Memory B cell (primary cell): ENCODE data around the gene SCN5A.
"Not testable (repeated sequence)": the region's sequence is repeated elsewhere in the genome, so short reads cannot be mapped to it uniquely, and the experiment has no call there.

Source experiments
- ATAC-seq: fragments of 150-1000 bp; cut with Tn5 transposase; 2 replicates; pipeline ENCODE4 v1.10.0; 2021; ENCODE audit warnings: low read depth, mild to moderate bottlenecking, moderate library complexity
- DNase-seq, 2 donors: peaks; one replicate each; pipeline ENCODE4 v3.0.0; 2022; ENCODE audit warnings: low spot score in 2 of 2
- H3K27ac Mint-ChIP-seq: one replicate; pipeline ENCODE4 v1.8.0; 2022; ENCODE audit warnings: mild to moderate bottlenecking, moderate library complexity, mixed read lengths
- H3K27me3 Mint-ChIP-seq: one replicate; pipeline ENCODE4 v1.8.0; 2022; ENCODE audit warnings: mixed read lengths
- H3K36me3 Mint-ChIP-seq: one replicate; pipeline ENCODE4 v1.8.0; 2022; ENCODE audit warnings: mild to moderate bottlenecking, mixed read lengths
- H3K4me1 Mint-ChIP-seq: one replicate; pipeline ENCODE4 v1.8.0; 2022; ENCODE audit warnings: mixed read lengths
- H3K4me3 Mint-ChIP-seq: one replicate; pipeline ENCODE4 v1.8.0; 2022; ENCODE audit warnings: mild to moderate bottlenecking, moderate library complexity, mixed read lengths
- H3K9me3 Mint-ChIP-seq: one replicate; pipeline ENCODE4 v1.8.0; 2022; ENCODE audit warnings: mixed read lengths

The SCN5A gene

DNA sequence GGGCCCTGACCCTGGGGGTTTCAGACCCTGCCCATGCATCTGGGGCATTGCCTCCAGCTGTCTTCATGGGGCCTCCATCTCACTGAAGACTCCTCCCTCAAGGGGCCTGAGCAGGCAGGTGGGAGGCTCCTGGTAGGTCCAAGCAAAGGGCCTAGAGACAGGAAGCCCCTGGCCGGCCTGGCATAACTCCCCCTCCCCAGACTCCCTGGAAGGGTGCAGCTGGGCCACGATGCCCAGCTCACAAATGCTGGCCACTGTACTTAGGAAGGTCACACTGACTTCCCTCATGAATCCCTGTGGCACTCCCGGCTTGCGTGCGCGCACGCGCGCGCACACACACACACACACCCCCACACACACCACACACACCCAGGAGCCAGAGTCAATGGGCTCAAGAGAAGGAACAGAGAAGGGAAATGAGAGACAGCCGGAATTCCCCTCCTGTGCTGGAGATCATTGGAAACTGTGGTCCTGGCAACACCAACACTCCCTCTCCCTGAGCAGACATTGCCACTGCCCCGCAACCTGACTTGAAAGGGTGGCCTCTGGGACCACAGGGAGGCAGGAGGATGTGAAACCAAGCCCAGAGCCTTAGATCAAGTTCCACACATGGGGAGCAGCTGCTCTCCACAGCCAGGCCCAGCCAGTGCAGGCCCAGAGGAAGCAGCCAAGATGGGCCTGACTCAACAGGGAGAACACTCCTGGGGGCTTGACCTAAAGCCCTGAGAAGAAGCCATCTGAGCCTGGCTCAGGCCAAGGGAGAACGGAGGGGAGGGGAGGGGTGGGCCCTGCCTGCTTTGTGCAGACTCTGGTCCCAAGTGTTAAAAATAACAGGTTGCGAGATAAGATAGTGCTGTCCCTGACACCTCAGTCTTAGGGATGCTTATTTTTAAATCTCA lies 69.7 kb downstream of the SCN5A start:
- Mint-ChIP-seq H3K36me3 (no peaks in the 10 kb centered on the region), H3K27ac (no peak overlapping the region), H3K27me3 (peaks cover 3% of the 10 kb centered on the region), H3K4me3 (no peak overlapping the region), H3K4me1 (peaks cover 2% of the 10 kb centered on the region), H3K9me3 (no peaks in the 10 kb centered on the region)
- DNase-seq (no peak), ATAC-seq (no peak)

DNA sequence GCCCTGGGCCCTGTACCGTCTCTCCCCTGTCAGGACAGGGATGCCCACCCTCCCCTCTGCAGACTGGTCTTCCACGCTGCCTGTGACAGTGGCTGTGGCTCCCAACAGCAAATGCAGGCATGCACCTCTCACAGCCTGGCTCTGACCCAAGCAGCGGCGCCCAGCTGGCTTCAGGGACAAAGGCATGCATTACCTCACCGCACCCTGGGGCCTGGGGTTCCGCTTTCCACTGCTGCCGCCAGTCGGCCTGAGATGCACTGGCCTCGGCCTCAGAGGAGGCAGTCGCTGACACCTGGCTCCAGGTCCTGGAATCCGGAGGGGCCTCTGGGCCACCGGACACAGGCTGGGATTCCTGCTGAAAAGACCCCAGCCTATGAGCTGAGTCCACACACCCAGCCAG lies 70.3 kb downstream of the SCN5A start:
- Mint-ChIP-seq H3K9me3 (no peaks in the 10 kb centered on the region), H3K36me3 (no peaks in the 10 kb centered on the region), H3K4me1 (peaks cover 2% of the 10 kb centered on the region), H3K27ac (no peak overlapping the region), H3K27me3 (peaks cover 3% of the 10 kb centered on the region), H3K4me3 (no peak overlapping the region)
- ATAC-seq (no peak), DNase-seq (no peak)

DNA sequence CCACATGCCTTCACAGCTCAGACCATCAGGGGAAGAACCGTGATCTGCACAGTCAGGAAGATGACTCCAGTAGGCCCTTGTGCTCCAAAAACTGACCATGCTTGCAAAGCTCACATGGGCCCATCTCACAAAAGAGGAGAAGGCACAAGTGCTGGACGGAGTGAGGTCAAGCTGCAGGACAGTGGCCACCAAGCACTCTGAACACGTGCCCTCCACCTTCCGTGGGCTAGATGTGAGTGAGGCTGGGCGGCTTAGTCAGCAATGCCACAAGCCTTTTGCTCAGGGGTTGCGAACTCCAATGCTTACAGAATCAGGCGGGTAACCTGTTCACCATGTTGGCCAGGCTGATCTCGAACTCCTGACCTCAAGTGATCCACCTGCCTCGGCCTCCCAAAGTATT lies 70.9 kb downstream of the SCN5A start:
- peaks cover 2% of the 10 kb centered on the region for H3K4me1 Mint-ChIP-seq
- ATAC-seq: no peak

DNA sequence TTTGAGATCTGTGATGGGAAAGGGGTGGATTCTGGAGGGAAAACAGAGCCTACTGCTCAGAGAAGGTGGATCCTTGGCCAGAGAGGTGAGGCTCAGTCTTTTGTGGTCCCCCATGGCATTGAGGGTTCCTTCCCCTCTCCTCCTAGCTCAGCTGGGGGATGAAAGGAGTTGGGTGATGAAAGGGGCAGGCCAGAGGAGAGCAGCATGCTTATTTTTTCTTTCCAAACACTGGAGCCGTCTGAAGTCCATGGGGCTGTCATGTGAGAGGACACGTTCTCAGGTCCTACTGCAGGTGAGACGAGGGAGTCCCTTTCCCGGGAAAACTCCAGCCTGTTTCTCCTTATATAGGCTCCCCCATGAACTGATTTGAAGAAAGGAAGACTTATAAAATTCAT lies 71.4 kb downstream of the SCN5A start:
- DNase-seq (no peak), ATAC-seq (no peak)
- H3K27me3 Mint-ChIP-seq: peaks cover 3% of the 10 kb centered on the region
- H3K27ac Mint-ChIP-seq: no peak overlapping the region
- H3K4me1 Mint-ChIP-seq: peaks cover 2% of the 10 kb centered on the region
- H3K9me3 Mint-ChIP-seq: peaks cover 2% of the 10 kb centered on the region
- peaks cover 3% of the 10 kb centered on the region for H3K36me3 Mint-ChIP-seq
- H3K4me3 Mint-ChIP-seq: no peak overlapping the region

More for the DNA sequence above, 70.9 kb downstream of the SCN5A start:
- DNase-seq: no peak
- H3K36me3 Mint-ChIP-seq: peaks cover under 1% of the 10 kb centered on the region
- H3K27ac Mint-ChIP-seq: no peak overlapping the region
- no peak overlapping the region for H3K4me3 Mint-ChIP-seq
- peaks cover 3% of the 10 kb centered on the region for H3K27me3 Mint-ChIP-seq
- H3K9me3 Mint-ChIP-seq: no peaks in the 10 kb centered on the region

DNA sequence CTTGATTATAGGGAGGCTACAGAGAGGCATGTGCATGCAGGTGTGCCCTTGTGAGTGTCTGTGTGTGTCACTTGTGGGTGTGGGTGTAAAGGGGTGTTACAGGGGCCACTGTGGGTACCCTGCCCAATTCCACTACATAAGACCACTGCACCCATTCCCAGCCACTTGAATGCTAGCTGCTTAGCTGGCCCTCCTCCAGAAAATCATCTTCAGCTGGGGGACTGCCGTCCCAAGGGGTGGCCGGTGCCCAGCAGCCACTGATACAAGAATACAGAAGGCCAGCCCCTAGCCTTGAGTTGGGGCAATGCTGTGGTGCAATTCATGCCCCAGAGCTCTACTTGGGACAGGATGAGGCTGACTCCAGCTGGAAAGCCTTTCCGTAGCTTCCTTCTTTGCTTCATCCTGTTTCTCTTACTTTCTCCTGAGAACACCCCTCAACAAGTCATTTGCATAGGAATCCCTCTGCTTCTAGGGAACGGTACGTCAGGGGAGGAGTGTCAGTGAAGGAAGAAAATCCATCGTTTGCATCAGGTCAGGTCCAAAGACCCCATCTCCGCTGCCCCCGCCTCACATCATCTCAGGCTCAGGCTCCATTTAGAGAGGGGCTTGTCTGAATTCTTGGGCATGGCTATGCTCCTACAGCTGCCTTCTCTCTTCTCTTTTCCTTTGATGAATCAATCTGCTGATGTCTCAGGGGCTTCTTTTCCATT lies 72.0 kb downstream of the SCN5A start:
- peaks cover 2% of the 10 kb centered on the region for H3K4me1 Mint-ChIP-seq
- ATAC-seq (no peak), DNase-seq (no peak)
- peaks cover 3% of the 10 kb centered on the region for H3K27me3 Mint-ChIP-seq
- H3K9me3 Mint-ChIP-seq: peaks cover 2% of the 10 kb centered on the region
- no peak overlapping the region for H3K27ac Mint-ChIP-seq
- H3K36me3 Mint-ChIP-seq: peaks cover 3% of the 10 kb centered on the region
- H3K4me3 Mint-ChIP-seq: no peak overlapping the region

DNA sequence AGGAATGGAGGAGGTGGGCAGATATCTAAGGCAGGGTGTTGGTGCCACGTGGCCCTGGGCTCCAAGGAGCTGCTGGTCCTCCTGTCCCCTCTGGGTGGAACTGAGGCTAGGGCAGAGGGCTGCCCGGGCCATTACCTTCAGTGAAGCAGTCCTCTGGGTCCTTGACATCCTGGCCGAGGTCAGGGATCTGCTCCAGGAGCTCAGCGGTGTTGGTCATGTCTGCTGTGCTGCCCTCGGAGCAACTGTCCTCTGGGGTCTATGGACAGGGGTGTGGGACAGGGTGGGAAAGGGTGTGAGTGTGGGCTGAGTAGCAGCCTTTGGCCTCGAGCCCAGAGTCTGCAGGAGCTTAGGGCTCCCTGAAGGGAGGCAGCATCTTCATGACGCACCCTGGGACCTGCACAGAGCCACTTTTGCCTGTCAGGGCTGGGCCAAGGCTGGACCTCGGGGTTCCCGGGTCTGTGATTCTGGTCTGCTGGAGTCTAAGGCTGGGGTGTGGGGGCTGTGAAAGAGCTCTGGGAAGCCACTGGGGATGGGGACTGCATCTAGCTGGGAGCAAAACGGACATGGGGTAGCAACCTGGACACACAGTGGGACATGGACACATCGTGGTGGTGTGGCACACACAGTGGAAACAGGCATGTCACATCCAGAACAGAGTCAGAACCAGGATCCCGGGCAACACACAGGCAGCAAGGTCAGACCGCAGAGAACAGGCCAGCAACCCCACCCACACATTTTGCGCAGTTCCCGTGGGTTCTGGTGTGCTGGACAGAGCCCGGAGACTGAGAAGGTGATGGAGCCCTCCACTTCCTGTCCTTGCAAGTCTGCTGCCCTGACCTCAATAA lies 72.7 kb downstream of the SCN5A start:
- H3K27me3 Mint-ChIP-seq: peaks cover 3% of the 10 kb centered on the region
- no peak for DNase-seq

DNA sequence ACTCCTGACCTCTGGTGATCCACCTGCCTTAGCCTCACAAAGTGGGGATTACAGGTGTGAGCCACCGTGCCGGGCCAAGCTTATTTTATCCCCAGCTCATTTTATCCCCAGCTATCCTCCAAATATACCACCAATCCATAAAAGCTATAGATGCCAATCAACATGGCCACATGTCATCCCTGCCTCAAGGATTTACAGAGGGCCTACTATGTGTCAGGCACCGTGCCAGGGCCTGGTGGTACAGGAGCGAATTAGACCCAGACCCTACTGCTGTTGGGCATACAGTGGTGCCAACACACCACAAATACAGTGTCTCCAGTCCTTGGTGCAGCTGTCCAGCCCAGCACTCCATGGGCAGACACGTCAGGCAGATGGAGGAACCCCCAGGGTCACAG lies 73.4 kb downstream of the SCN5A start:
- peaks cover 3% of the 10 kb centered on the region for H3K36me3 Mint-ChIP-seq

More for the DNA sequence above, 72.7 kb downstream of the SCN5A start:
- no peak overlapping the region for H3K4me3 Mint-ChIP-seq
- ATAC-seq: no peak
- H3K4me1 Mint-ChIP-seq: peaks cover 2% of the 10 kb centered on the region
- H3K36me3 Mint-ChIP-seq: peaks cover 3% of the 10 kb centered on the region
- no peak overlapping the region for H3K27ac Mint-ChIP-seq
- peaks cover 2% of the 10 kb centered on the region for H3K9me3 Mint-ChIP-seq

DNA sequence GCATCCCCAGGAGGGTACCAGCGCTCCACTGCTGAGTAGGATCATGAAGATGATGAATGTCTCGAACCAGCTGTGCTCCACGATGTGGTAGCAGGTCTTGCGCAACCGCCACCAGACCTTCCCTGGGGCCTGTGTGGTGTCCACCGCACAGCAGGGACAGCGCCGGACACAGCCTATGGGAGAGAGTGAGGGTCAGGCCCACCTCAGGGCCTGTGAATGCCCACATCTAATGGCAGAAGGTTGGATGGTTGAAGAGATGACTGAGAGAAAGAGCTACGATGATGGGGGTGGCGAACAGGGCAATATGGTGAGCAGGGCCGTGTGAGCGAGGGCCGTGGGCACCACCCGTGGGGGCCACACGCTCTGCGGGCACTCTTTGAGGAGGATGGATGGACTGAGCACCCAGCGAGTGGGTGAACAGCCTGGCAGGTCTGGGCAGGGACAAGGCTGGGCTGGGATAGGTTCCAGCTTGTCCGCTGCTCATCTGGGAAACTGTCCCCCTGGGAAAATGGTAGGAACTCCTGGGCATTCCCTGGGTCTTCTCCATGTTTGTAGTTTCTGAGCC lies 74.1 kb downstream of the SCN5A start:
- ATAC-seq (no peak), DNase-seq (no peak)
- peaks cover 2% of the 10 kb centered on the region for H3K4me1 Mint-ChIP-seq
- peaks cover 3% of the 10 kb centered on the region for H3K27me3 Mint-ChIP-seq
- H3K36me3 Mint-ChIP-seq: peaks cover 3% of the 10 kb centered on the region
- peaks cover 4% of the 10 kb centered on the region for H3K9me3 Mint-ChIP-seq
- H3K27ac Mint-ChIP-seq: no peak overlapping the region
- H3K4me3 Mint-ChIP-seq: no peak overlapping the region

More for the DNA sequence above, 73.4 kb downstream of the SCN5A start:
- peaks cover 2% of the 10 kb centered on the region for H3K9me3 Mint-ChIP-seq
- ATAC-seq (no peak), DNase-seq (no peak)
- no peak overlapping the region for H3K27ac Mint-ChIP-seq
- H3K4me1 Mint-ChIP-seq: peaks cover 2% of the 10 kb centered on the region
- H3K4me3 Mint-ChIP-seq: no peak overlapping the region
- peaks cover 3% of the 10 kb centered on the region for H3K27me3 Mint-ChIP-seq

DNA sequence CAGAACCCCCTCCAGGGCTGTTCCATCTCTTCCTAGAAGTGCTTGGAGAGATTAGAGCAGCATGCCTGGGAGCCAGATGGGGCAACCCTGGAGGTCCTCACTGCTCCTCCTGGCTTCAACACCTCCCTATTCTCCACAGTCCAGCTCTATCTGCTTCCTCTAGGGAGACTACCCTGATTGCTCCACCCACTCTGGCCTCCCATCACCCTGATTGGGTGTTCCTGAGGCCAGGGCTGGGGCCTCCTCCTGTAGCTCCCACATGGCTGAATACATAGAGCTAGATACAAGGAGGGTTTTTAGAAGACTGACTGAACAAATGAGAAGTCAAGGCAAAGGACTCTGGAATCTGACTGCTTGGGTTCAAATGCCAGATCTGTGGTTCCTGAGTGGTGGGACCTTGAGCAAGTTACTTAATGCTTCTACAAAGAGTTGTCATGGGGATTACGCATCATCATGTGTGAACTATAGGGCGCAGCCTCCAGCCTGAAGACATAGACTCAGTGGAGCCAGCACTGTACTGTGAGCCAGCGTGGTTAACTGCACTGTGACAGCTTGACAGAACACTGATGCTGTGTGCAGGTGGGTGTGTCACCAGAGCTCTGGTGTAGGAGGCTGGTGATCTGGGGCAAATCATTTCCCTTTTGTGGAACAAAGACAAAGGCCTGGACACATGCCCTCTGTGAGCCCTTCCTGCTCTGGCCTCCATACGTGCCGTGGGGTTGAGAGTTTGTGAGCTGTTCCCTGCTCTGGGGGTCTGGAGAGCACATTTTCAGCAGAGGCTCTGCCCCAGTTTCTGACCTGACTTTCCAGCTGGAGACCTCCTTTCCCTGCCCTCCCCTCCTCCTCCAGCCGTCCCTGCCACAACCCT lies 74.8 kb downstream of the SCN5A start:
- peaks cover under 1% of the 10 kb centered on the region for H3K4me1 Mint-ChIP-seq
- ATAC-seq: no peak
- H3K9me3 Mint-ChIP-seq: peaks cover 4% of the 10 kb centered on the region
- H3K27ac Mint-ChIP-seq: no peak overlapping the region
- H3K4me3 Mint-ChIP-seq: no peak overlapping the region
- peaks cover 3% of the 10 kb centered on the region for H3K36me3 Mint-ChIP-seq
- H3K27me3 Mint-ChIP-seq: peaks cover 3% of the 10 kb centered on the region
- no peak for DNase-seq

DNA sequence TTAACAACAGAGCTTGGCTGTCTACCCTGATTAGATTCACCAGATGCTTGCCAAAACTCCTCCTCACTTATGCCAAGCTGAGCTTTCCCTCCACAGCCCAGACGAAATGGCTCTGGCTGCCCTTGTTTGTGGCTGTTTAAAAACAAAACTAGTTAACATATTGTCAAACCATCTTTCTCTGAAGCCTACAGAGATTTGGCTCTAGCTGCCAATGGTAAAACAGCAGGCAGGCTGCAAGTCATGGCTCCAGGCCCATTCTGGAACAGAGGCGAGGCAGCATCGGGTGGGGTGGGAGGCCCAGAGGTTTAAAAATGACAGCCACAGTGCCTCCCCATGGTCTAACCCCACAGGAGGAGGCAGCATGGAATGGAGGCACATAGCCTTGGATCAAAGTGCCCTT lies 75.9 kb downstream of the SCN5A start:
- no peak overlapping the region for H3K27ac Mint-ChIP-seq
- no peak overlapping the region for H3K4me3 Mint-ChIP-seq
- ATAC-seq (no peak), DNase-seq (no peak)
- peaks cover 3% of the 10 kb centered on the region for H3K36me3 Mint-ChIP-seq
- H3K4me1 Mint-ChIP-seq: no peaks in the 10 kb centered on the region
- peaks cover 4% of the 10 kb centered on the region for H3K9me3 Mint-ChIP-seq
- peaks cover 3% of the 10 kb centered on the region for H3K27me3 Mint-ChIP-seq

DNA sequence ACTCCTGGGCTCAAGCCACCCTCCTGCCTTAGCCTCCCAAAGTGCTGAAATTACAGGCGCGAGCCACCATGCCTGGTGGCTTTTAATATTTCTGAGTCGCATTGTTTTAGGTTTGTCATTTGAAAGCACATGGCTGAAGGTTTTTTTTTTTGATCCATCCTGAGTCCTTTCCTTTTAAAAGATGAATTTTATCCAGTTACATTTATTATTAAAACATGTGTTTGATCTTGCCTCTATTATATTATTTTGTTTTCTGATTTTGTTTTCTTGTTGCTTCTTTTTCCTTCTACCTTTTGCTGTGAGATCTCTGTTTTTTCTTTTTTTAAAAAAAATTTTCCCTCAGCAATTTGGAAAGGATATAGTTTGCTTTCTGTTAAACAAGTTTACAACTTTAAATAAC lies 76.4 kb downstream of the SCN5A start:
- Mint-ChIP-seq H3K4me3 (no peak overlapping the region), H3K9me3 (peaks cover 4% of the 10 kb centered on the region), H3K4me1 (no peaks in the 10 kb centered on the region), H3K36me3 (peaks cover 3% of the 10 kb centered on the region), H3K27me3 (peaks cover 3% of the 10 kb centered on the region), H3K27ac (no peak overlapping the region)
- DNase-seq (no peak), ATAC-seq (no peak)

DNA sequence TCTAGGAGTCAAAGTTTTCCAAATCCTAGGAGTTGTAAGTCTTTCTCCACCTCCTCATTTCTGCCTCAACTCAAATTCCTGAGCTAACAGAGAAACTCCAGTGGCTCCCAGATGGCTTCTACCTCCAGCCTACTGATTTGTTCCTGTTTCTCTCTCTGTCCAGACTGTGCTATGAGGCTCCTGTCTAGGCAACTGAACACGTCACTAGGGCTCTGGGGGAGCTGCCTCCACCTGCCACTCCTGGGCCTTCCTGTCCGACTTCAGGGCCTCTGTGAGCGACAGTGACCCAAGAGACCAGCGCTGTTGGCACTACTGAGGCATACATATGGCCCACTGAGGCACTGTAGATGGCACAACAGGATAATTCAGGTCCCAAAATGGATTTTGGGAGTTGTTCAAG lies 82.0 kb downstream of the SCN5A start:
- peaks cover 3% of the 10 kb centered on the region for H3K27me3 Mint-ChIP-seq
- no peak for ATAC-seq

DNA sequence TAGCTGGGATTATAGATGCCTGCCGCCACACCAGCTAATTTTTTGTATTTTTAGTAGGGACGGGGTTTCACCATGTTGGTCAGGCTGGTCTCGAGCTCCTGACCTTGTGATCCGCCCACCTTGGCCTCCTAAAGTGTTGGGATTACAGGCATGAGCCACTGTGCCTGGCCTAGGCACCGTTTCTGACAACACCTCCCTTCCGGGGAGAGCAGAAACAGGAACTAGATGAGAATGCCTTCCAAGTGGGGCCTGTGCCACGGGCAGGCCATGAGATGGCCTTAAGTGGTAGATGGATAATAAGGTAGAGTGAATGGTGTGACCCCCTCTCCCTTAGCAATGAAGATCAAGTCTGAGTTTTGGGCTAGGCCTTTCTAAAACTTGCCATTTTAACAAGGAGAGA lies 82.7 kb downstream of the SCN5A start:
- not testable (repeated sequence) for H3K9me3 Mint-ChIP-seq, H3K4me1 Mint-ChIP-seq, H3K4me3 Mint-ChIP-seq, ATAC-seq, H3K27me3 Mint-ChIP-seq, DNase-seq, H3K27ac Mint-ChIP-seq, H3K36me3 Mint-ChIP-seq

More for the DNA sequence above, 82.0 kb downstream of the SCN5A start:
- no peak for DNase-seq
- Mint-ChIP-seq H3K9me3 (peaks cover 2% of the 10 kb centered on the region), H3K4me3 (no peak overlapping the region), H3K4me1 (no peaks in the 10 kb centered on the region), H3K36me3 (no peaks in the 10 kb centered on the region), H3K27ac (no peak overlapping the region)
